Immature natural killer cell (primary cell): ENCODE measurements around the gene DSG4. TPM values are rescaled to one million over a fixed set of nuclear protein-coding genes. Genes with fewer than 3 reads are reported as not detected.

Experiments used
- DNase-seq, 3 donors: peaks; one replicate each; pipeline ENCODE4 v3.0.0; 2022; ENCODE audit warnings: mixed read lengths in 1 of 3
- H3K27ac Mint-ChIP-seq, 6 donors: one replicate each; pipeline ENCODE4 v1.8.0; 2020; ENCODE audit warnings: mixed read lengths in 6 of 6, mild to moderate bottlenecking in 5 of 6, inconsistent platforms in 4 of 6, moderate library complexity in 3 of 6
- H3K27me3 Mint-ChIP-seq, 3 donors: one replicate each; pipeline ENCODE4 v1.8.0; 2020 to 2021; ENCODE audit warnings: low read depth in 3 of 3, mild to moderate bottlenecking in 3 of 3, mixed read lengths in 3 of 3, moderate library complexity in 3 of 3, inconsistent platforms in 1 of 3
- H3K36me3 Mint-ChIP-seq, 3 donors: one replicate each; pipeline ENCODE4 v1.8.0; 2020; ENCODE audit warnings: mixed read lengths in 3 of 3, inconsistent platforms in 2 of 3, mild to moderate bottlenecking in 2 of 3
- H3K4me1 Mint-ChIP-seq, 2 donors: one replicate each; pipeline ENCODE4 v1.8.0; 2020; ENCODE audit warnings: inconsistent platforms in 2 of 2, mild to moderate bottlenecking in 2 of 2, mixed read lengths in 2 of 2, moderate library complexity in 1 of 2
- H3K4me3 Mint-ChIP-seq, 5 donors: one replicate each; pipeline ENCODE4 v1.8.0; 2020; ENCODE audit warnings: mild to moderate bottlenecking in 5 of 5, mixed read lengths in 5 of 5, inconsistent platforms in 3 of 5, moderate library complexity in 3 of 5
- H3K9me3 Mint-ChIP-seq, 6 donors: one replicate each; pipeline ENCODE4 v1.8.0; 2020; ENCODE audit warnings: mild to moderate bottlenecking in 6 of 6, mixed read lengths in 6 of 6, inconsistent platforms in 4 of 6, moderate library complexity in 3 of 6
- polyA plus RNA-seq, 3 donors: library from polyadenylated mRNA; unstranded; fragments of 300-500 nt; fragmentation: Illumina TruSeq; gene quantifications; one replicate each; pipeline ENCODE4 v1.2.3, GENCODE V29; 2021

Gene DSG4
- polyA plus RNA-seq, 3 donors from 2014 or later: not detected

- peaks cover 0 to 5% (median 1%) of the 10 kb centered on the region in 6 donors for H3K9me3 Mint-ChIP-seq
- no peaks in the 10 kb centered on the region for H3K4me1 Mint-ChIP-seq
- H3K27me3 Mint-ChIP-seq: peaks cover 0 to 5% (median 2%) of the 10 kb centered on the region in 3 donors
- H3K27ac Mint-ChIP-seq: no peak overlapping the region
- no peaks in the 10 kb centered on the region for H3K36me3 Mint-ChIP-seq
- DNase-seq: no peak
- H3K4me3 Mint-ChIP-seq: no peak overlapping the region
Observed at GRCh38 chr18:31420524-31420923, 43.9 kb downstream of the DSG4 start.

GRCh38 chr18:31424383-31424988, 47.9 kb downstream of the DSG4 start:
- no peak overlapping the region for H3K4me3 Mint-ChIP-seq
- no peak overlapping the region for H3K27ac Mint-ChIP-seq
- peaks cover 0 to 4% (median under 1%) of the 10 kb centered on the region in 6 donors for H3K9me3 Mint-ChIP-seq
- no peak for DNase-seq
- no peaks in the 10 kb centered on the region for H3K36me3 Mint-ChIP-seq
- H3K4me1 Mint-ChIP-seq: no peaks in the 10 kb centered on the region
- peaks cover 0 to 6% (median 5%) of the 10 kb centered on the region in 3 donors for H3K27me3 Mint-ChIP-seq

DNA sequence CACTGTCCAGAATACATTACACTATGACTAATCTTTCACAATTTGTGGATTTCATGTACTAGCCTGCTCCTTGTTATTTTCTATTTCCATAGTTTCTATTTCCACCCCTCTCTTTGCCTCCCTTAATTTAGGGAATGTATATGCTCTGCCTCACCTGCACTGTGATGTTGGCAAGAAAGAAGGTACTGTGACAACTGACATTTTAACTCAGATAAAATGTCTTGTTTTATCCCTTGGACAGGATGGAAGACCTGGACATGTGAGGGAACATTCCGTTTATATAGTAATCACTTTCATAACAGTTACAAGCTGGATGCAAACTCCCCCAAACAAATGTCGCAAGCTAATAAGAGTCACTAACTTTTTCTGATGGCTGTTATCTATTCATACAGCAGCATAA, 49.4 kb downstream of the DSG4 start:
- no peak overlapping the region for H3K4me3 Mint-ChIP-seq
- H3K36me3 Mint-ChIP-seq: no peaks in the 10 kb centered on the region
- no peaks in the 10 kb centered on the region for H3K4me1 Mint-ChIP-seq
- H3K27me3 Mint-ChIP-seq: peaks cover 0 to 5% (median 3%) of the 10 kb centered on the region in 3 donors
- no peak for DNase-seq
- H3K27ac Mint-ChIP-seq: no peak overlapping the region
- H3K9me3 Mint-ChIP-seq: peaks cover 0 to 5% (median 0%) of the 10 kb centered on the region in 6 donors

- Mint-ChIP-seq H3K27ac (no peak overlapping the region), H3K4me1 (no peaks in the 10 kb centered on the region), H3K9me3 (peaks cover 0 to 5% (median under 1%) of the 10 kb centered on the region in 6 donors)
Observed at GRCh38 chr18:31426871-31427406, 50.4 kb downstream of the DSG4 start.

GRCh38 chr18:31428211-31428610, 51.6 kb downstream of the DSG4 start:
- Mint-ChIP-seq H3K36me3 (no peaks in the 10 kb centered on the region), H3K27me3 (peaks cover 0 to 5% (median 3%) of the 10 kb centered on the region in 3 donors), H3K27ac (no peak overlapping the region), H3K4me3 (no peak overlapping the region), H3K4me1 (no peaks in the 10 kb centered on the region), H3K9me3 (peaks cover 0 to 7% (median under 1%) of the 10 kb centered on the region in 6 donors)
- no peak for DNase-seq

More at GRCh38 chr18:31426871-31427406, 50.4 kb downstream of the DSG4 start:
- Mint-ChIP-seq H3K36me3 (no peaks in the 10 kb centered on the region), H3K27me3 (peaks cover 0 to 5% (median 3%) of the 10 kb centered on the region in 3 donors), H3K4me3 (no peak overlapping the region)
- no peak for DNase-seq

DNA sequence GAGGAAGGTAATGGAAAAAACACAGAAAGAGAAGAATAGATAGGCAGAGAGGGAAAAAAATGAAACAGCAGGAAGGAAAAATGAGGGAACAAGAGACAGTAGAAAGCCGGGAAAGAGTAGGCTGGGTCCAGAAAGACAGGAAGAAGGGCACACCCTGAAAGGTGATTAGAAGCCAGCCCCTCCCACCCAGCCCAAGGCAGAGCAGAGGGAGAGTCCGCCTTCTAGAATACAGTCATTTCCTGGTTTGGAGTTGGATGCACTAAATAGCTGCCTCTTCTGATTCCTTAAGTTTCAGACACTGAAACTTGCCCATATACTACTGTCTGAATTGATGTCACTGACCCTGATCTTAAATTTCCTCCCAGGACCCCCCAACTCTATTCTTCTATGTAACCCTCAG, 53.0 kb downstream of the DSG4 start:
- Mint-ChIP-seq H3K27ac (no peak overlapping the region), H3K4me1 (no peaks in the 10 kb centered on the region), H3K4me3 (no peak overlapping the region), H3K27me3 (peaks cover 0 to 5% (median 2%) of the 10 kb centered on the region in 3 donors), H3K36me3 (no peaks in the 10 kb centered on the region), H3K9me3 (peaks cover 0 to 13% (median 2%) of the 10 kb centered on the region in 6 donors)
- no peak for DNase-seq

DNA sequence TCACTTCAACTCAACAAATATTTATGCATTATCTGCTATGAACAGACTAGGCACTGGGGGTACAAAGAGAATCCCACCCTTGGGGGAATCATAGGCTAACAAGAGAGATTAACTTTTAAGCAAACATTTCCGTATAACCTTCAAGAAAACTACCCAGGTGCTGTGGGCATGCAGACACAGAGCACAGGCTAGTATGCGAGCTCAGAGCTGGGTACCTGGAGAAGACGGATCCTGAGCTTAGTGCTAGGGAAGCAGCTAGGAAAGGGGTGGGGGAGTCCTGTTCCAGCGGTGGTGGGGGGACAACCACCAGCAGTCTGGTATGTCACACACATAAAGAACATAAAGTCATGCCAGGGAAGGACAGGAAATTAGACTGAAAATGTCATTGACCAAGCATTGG, 53.5 kb downstream of the DSG4 start:
- Mint-ChIP-seq H3K27me3 (peaks cover 0 to 5% (median 2%) of the 10 kb centered on the region in 3 donors), H3K27ac (no peak overlapping the region), H3K4me1 (no peaks in the 10 kb centered on the region), H3K9me3 (peaks cover 0 to 13% (median 2%) of the 10 kb centered on the region in 6 donors), H3K4me3 (no peak overlapping the region), H3K36me3 (no peaks in the 10 kb centered on the region)
- no peak for DNase-seq

GRCh38 chr18:31430554-31430953, 54.0 kb downstream of the DSG4 start:
- no peak for DNase-seq
- peaks cover 0 to 13% (median 2%) of the 10 kb centered on the region in 6 donors for H3K9me3 Mint-ChIP-seq
- no peak overlapping the region for H3K4me3 Mint-ChIP-seq
- no peaks in the 10 kb centered on the region for H3K36me3 Mint-ChIP-seq
- H3K27me3 Mint-ChIP-seq: peaks cover 0 to 5% (median 2%) of the 10 kb centered on the region in 3 donors
- H3K27ac Mint-ChIP-seq: no peak overlapping the region
- H3K4me1 Mint-ChIP-seq: no peaks in the 10 kb centered on the region

GRCh38 chr18:31432316-31432715, 55.7 kb downstream of the DSG4 start:
- H3K36me3 Mint-ChIP-seq: no peaks in the 10 kb centered on the region
- no peaks in the 10 kb centered on the region for H3K4me1 Mint-ChIP-seq
- peaks cover 0 to 13% (median 2%) of the 10 kb centered on the region in 6 donors for H3K9me3 Mint-ChIP-seq
- peaks cover 0 to 5% (median 2%) of the 10 kb centered on the region in 3 donors for H3K27me3 Mint-ChIP-seq
- H3K27ac Mint-ChIP-seq: no peak overlapping the region
- no peak for DNase-seq
- H3K4me3 Mint-ChIP-seq: no peak overlapping the region

- Mint-ChIP-seq H3K27me3 (peaks cover 0 to 2% (median 0%) of the 10 kb centered on the region in 3 donors), H3K4me3 (no peak overlapping the region), H3K27ac (no peak overlapping the region), H3K36me3 (no peaks in the 10 kb centered on the region), H3K9me3 (peaks cover 0 to 12% (median under 1%) of the 10 kb centered on the region in 6 donors), H3K4me1 (no peaks in the 10 kb centered on the region)
- no peak for DNase-seq
Observed at GRCh38 chr18:31436825-31437224, 60.2 kb downstream of the DSG4 start.

DNA sequence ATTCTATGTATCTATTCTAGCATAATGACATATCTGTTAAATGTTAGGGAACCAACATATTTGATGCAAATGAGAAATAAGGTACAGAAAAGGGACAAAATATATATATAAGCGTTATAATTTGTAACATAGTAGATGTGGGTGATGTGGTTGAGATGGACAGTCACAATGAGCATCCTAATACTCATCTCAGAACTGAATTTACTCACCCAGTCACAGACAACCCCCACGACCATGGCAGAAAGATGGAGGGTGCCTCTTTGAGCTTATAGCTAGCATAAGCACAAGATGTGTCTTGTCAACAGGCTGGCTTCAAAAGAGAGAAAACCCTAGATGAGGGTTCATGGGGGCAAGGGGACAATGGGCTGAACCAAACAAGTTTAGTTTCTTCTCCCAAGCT, 61.8 kb downstream of the DSG4 start:
- no peak overlapping the region for H3K4me3 Mint-ChIP-seq
- peaks cover 0 to 7% (median 3%) of the 10 kb centered on the region in 6 donors for H3K9me3 Mint-ChIP-seq
- H3K27ac Mint-ChIP-seq: no peak overlapping the region
- H3K4me1 Mint-ChIP-seq: no peaks in the 10 kb centered on the region
- peaks cover 0 to 3% (median 2%) of the 10 kb centered on the region in 3 donors for H3K27me3 Mint-ChIP-seq
- DNase-seq: no peak
- H3K36me3 Mint-ChIP-seq: no peaks in the 10 kb centered on the region

GRCh38 chr18:31439807-31440325, 63.3 kb downstream of the DSG4 start:
- Mint-ChIP-seq H3K4me3 (no peak overlapping the region), H3K27ac (no peak overlapping the region), H3K27me3 (peaks cover 0 to 5% (median 0%) of the 10 kb centered on the region in 3 donors), H3K36me3 (no peaks in the 10 kb centered on the region), H3K4me1 (no peaks in the 10 kb centered on the region), H3K9me3 (peaks cover 0 to 5% (median 0%) of the 10 kb centered on the region in 6 donors)
- no peak for DNase-seq

GRCh38 chr18:31440787-31441186, 64.2 kb downstream of the DSG4 start:
- Mint-ChIP-seq H3K9me3 (peaks cover 0 to 4% (median 0%) of the 10 kb centered on the region in 6 donors), H3K27me3 (peaks cover 0 to 5% (median 0%) of the 10 kb centered on the region in 3 donors), H3K4me1 (no peaks in the 10 kb centered on the region), H3K4me3 (no peak overlapping the region), H3K27ac (no peak overlapping the region), H3K36me3 (no peaks in the 10 kb centered on the region)
- DNase-seq: no peak

DNA sequence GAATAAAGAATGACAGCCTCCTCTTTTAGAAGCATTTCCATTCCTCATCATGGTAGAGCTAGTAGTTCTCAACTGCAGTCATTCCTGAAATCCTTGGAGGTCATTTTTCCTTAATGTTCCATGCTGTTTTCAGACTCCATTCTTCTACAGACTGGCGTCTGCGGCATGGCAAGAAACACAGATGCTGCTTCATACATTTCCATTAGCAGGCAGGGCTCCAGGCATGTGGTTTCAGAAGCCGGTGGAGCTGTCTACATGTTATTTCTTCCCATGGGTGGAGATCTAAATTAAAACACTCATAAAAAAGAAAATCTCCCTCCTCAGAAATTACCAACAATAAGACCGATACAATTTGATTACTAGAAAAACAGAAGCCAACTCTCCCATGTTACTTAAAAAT, 64.9 kb downstream of the DSG4 start:
- DNase-seq: no peak
- no peaks in the 10 kb centered on the region for H3K4me1 Mint-ChIP-seq
- no peaks in the 10 kb centered on the region for H3K36me3 Mint-ChIP-seq
- peaks cover 0 to 6% (median 0%) of the 10 kb centered on the region in 6 donors for H3K9me3 Mint-ChIP-seq
- H3K27ac Mint-ChIP-seq: no peak overlapping the region
- peaks cover 0 to 5% (median 0%) of the 10 kb centered on the region in 3 donors for H3K27me3 Mint-ChIP-seq
- no peak overlapping the region for H3K4me3 Mint-ChIP-seq
